Measurements from ENCODE around the gene WDFY2.
"Not testable (repeated sequence)": the region's sequence is repeated elsewhere in the genome, so short reads cannot be mapped to it uniquely, and the experiment has no call there.

The WDFY2 gene

GRCh38 chr13:51564252-51564651, 20.0 kb upstream of the WDFY2 start:
- DNase-seq = no peak

DNA sequence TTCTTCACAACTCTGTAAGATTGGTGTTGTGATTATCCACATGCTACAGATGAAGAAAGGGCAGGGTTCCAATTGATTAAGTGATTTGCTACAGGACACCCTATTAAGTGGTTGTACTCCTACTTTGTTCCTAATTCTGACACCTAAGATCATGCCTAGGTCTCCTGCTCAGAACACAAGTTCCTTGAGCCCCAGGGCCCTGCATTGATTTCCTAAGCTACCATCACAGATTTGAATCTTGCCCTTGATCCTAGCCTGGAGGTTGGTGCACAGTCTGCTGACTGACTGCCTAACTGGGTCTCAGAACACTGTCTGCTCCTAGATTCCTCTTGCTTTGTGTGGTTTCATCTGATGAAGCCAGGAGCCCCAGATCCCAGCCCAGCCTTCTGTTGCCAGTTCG, 19.6 kb upstream of the WDFY2 start:
- DNase-seq = no peak

- DNase-seq = not testable (repeated sequence)
Measured at GRCh38 chr13:51569001-51569400, 15.3 kb upstream of the WDFY2 start.

DNA sequence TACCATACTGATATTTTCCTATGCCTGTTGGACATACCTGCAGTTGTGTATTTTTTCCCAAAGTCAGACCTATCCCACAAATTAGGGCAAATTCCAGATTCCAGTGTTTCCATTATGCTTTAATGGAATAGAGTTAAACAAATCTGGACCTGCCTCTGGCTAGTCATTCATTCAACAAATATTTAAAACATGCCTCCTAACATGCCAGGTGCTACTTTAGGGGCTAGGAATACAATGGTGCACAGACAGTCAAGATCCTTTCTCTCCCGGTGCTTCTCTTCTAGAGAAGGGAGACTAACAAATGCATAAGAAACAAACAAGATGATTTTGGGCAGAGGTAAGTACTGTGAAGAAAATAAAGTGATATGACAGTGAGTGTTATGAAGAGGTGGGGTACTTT, 7.5 kb upstream of the WDFY2 start:
- no peak for DNase-seq

GRCh38 chr13:51577690-51578089, 6.6 kb upstream of the WDFY2 start:
- no peak for DNase-seq

DNA sequence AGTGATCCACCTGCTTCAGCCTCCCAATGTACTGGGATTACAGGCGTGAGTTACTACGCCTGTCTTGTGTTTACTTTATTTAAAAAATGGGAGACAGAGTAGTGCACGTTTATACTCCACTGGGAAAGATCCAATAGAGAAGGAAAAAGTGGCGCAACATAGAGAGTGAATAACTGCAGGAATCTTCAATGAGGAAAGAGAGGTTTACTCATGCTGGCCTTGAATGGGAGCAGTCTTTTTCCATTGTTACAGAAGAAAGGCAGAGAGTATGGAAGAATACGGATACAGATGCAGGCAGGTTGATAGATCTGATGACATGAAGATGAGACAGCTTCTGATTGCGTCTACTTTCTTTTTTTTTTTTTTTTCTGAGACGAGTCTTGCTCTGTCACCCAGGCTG, 4.6 kb upstream of the WDFY2 start:
- DNase-seq = no peak

DNA sequence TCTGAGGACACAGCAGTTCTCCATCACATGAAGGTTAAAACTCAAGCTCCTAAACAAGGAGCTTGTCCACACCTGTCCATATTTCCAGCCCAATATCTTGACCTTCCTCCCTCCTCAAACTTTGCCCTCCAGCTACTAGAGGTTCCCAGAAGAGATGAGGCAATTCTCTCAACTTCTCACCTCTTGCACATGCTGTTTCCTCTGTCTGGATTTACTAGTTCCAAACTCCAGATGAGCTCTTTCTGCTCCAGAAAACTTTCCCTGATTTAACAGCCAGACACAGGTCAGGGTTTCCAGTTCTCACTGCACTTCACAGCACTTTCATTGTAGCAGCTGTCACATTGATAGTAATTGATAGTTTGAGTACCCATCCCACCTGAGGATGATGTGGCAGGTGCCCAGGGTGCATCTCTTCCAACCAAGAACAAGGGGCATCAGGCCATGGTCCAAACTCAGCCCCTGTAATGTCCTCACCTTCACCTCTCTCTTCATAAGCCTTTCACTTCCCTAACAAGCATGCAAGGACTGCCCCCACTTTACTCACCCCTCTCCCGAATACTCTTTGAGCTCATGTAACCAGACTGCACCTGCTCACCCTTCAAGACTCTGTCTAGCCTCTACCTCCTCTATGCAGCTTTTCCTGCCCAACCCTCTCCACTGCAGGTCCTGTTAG, 3.0 kb upstream of the WDFY2 start:
- no peak for DNase-seq

DNA sequence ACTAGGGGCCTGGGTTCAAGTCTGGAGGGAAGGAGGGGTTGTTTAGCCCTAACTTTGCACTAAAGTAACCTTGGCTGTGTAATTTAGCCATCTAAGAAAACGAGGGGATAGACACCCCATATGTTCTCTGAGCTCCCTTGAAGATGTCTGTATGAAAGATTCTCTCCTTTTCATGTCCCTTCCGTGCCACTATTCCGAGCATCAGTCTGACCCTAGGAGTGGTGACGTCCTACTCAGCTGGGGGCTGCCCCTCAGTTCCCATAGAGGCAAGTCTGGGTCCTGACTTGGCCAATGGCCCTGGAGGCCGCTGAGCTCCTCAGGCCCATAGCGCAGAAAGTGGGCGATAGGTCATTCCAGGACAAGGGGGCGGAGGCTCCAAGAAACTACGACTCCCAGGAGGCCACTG, 790 bp upstream of the WDFY2 start:
- DNase-seq = no peak

DNA sequence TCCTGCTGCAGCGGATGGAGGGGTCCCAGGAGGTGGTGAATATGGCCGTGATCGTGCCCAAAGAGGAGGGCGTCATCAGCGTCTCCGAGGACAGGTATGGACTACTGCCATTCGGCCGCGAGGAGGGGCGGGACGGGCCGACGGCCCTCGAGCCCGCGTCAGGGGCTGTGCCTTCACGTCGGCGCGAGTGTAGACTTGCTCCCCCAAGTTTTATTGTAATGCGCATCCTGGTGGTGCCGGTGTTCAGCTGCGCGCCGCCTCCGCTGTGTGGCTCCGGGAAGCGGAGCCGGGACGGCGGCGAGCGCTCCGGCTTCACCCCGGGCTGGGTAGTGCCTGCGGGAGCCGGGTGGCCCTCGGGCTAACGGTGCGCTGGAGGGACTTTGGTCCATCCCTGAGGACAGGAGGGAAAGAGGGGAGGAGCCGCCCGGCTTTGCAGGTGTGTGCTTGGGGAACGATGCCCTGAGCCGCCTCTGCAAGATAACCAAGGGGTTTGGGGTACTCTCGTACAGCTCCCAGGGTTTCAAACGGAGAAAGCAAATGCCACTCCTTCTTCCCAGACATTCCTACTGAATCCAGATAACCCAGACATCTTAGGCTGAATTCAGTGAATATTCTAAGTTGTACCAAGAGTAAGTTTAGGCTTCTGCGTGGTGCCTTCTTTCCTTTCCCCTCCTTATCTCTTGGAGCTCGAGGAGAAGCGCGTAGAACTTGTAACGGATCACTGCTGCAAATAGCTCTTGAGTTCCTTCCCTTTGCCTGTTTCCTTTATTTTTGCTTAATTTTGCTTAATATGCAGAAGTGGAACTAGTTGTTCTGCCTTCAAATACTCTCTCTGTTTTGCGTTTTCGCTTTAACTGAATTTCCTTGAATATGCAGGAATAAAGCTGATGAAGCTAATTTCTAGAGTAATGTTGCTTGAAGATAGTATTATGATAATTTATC, 740 bp downstream of the WDFY2 start:
- DNase-seq = peak; percentile 51

GRCh38 chr13:51585696-51586095, 1.4 kb downstream of the WDFY2 start:
- peak; percentile 73 for DNase-seq

GRCh38 chr13:51587372-51587771, 3.1 kb downstream of the WDFY2 start:
- no peak for DNase-seq

DNA sequence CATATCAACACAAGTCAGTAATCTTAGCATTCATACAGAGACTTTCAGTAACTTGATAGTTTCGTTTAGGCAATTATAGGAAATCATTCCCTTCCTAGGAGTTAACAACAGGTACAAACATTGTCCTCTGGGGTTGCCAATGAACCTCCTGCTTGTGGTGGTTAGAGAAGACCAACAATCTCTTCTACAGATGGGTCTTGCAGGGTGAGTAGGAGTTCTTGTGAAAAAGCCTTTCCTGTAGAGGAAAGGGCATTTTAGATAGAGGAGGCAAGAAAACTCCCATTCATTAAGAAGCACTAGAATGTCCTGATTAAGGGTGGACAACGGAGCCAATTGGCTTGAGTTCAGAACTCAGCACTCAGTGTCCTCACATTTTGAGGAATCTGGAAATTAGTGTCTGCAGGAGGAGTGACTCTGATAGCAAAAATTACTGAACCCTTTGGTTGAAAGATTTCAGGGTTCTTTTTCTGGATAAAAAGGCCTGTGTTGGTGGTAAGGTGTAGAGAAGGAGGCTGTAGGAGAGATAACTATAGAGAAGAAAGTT, 4.2 kb downstream of the WDFY2 start:
- no peak for DNase-seq

- DNase-seq = no peak
Measured at GRCh38 chr13:51589793-51590192, 5.5 kb downstream of the WDFY2 start.

DNA sequence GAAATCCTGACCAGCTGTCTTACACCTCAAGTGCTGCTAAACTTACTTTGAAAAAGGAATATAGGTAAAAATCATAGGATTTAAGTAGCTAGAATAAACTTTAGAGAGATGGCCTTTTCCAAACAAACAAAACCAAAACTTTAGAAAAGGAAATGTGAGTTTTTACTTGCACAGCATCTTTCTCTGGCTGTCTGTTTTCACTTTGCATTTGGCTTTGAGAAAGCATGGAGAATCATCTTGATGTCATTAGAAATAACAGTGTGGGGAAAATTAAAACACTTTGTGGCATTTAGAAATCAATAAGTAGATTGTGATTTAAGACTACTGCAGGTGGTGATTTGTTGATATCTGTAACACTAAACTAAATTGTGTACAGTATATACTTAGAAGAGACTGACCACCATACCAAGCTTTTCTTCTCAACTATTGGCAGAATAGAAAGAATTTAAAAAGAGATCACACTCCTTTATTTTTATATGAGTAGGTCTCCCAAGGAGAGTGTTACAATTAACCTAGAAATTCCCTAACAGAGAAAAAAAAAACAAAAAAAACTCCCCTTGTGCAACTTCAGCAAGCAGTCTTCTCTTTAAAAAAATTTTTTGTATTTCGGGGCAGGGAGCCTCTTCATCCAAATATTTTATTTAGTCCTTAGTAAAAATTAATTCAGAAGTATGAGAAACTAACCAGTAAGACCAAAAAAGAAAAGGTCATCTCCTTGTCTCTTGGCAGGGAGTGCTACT, 6.1 kb downstream of the WDFY2 start:
- no peak for DNase-seq

DNA sequence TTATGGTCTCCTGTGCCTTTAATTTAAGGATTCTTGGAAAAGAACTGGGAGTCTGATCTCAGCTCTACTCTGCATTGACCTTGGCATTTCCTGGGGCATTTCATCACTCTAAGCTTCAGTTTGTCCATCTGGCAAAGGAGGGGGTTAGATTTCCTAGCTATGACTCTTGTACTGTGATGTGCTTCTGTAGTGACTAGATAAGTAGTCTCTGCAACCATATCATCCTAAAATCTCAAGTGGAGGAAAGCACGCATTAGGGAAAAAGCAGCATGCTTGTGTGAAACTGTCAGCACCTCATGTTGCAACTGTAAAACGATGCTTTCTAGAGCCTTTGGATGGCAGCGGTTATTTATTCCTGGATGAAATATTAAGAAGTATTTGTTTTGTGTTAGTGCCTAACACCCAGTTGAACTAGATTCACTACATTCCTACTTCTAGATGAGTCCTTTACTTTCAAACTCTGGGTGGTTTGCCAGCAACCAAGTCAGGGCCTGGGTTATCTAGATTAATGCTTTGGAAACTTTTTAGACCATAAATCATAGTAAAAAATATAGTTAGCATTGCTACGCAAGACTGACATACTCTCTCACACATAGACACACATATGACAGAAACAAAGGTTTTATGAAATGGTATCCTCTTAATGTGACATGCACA, 6.8 kb downstream of the WDFY2 start:
- DNase-seq = peak; percentile 91

DNA sequence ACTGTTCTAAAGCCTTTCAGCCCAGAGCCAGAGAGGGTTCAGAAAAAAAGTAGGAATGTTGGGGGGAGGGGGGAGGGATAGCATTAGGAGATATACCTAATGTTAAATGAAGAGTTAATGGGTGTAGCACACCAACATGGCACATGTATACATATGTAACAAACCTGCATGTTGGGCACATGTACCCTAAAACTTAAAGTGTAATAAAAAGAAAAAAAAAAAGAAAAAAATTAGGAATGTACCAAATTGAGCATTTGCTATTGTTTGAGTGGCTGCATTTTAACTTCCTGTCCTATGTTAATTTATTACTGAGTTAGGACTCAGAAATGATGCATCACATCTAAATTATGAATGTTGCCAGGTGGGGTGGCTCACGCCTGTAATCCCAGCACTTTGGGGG, 7.7 kb downstream of the WDFY2 start:
- DNase-seq = not testable (repeated sequence)

- DNase-seq = no peak
Measured at GRCh38 chr13:51594432-51594831, 10.2 kb downstream of the WDFY2 start.

DNA sequence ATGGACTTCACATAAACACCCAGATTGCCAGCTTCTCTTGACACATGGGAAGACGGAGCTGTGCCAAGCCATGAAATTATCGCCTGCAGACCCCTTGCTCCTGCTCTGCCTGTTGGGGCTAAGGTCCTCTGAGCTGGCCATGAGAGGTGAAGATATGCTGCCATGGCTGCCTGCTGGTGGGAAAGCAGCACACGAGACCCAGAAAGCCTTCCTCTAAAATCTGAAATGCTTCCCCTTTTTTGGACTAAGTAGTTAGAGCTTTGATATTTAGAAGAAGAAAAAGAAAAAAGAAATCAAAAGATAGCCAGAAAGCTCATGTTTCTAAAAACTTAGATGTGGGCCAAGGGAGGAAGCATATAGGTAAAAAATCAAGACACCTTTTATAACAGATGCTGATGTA, 11.2 kb downstream of the WDFY2 start:
- DNase-seq = no peak

DNA sequence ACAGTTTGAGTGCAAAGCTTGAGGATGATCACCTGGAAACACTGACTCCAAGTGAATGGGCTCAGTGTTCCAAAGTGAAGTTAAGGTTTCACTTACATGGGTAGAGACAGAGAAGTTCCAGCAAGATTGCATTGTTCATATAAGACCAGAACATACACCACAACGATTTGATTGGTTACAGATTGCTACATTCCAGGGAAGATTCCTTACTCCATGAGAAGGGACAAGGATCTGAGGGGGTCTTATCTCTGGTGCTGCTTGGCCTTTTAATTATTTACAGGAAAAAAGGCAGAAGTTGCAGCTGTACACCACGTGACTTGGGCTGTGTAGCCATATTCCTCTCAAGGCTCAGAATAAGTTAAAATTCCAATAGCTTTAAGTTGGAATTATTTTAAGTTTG, 12.3 kb downstream of the WDFY2 start:
- peak; percentile 18 for DNase-seq

- no peak for DNase-seq
Measured at GRCh38 chr13:51599444-51600176, 15.3 kb downstream of the WDFY2 start.

- DNase-seq = no peak
Measured at GRCh38 chr13:51600703-51601102, 16.4 kb downstream of the WDFY2 start.

Measured in fibroblast of skin of back (primary cell).